Measurements from ENCODE around the gene PDAP1.
A peak's percentile ranks its signal among the peaks of the same experiment; 100 is the strongest.

Gene PDAP1

GRCh38 chr7:99424932-99425730 is 16.7 kb upstream of the PDAP1 start:
- DNase-seq, result no peak

GRCh38 chr7:99422625-99423024 is 14.2 kb upstream of the PDAP1 start:
- DNase-seq, result no peak

DNA sequence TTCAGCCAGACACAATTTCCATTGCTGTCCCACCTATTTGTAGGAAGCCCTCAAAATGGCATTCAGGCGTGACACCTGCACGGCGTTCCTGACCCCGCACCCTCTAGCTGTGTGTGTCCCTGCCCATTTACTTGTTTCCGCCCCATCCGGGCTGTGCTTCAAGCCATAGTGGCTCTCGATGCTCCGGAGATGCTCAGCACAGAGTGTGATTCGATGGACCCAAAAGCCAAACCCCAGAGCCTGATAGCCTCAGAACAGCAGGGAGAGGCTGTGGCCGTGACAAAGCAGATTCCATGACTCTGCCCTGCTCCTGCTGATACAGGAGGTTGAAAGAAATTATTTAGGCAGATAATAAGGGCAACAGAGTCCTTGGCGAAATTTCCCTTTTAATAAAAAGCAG is 13.8 kb upstream of the PDAP1 start:
- DNase-seq, result no peak

- DNase-seq, result no peak
Observed at GRCh38 chr7:99420986-99421385, 12.6 kb upstream of the PDAP1 start.

DNA sequence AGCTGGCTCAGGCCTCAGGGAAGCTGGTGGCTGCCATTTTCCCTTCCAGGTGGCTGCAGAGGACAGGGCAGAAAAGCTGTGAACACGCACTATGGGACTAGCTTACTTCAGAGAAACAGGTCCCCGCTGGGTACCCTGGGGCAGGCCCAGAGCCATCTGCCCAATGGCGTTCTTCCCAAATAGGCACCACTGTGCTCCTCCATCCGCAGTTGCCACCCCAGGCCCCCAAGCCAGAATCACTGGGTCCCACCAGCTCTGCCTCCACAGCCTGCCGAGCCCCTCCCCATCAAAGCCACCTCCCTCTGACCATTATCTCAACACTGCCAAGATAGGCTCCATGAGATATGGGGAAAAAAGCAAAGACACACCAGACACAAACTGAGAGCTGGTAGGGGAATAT is 11.8 kb upstream of the PDAP1 start:
- no peak for DNase-seq

- no peak for DNase-seq
Observed at GRCh38 chr7:99419323-99420021, 11.1 kb upstream of the PDAP1 start.

DNA sequence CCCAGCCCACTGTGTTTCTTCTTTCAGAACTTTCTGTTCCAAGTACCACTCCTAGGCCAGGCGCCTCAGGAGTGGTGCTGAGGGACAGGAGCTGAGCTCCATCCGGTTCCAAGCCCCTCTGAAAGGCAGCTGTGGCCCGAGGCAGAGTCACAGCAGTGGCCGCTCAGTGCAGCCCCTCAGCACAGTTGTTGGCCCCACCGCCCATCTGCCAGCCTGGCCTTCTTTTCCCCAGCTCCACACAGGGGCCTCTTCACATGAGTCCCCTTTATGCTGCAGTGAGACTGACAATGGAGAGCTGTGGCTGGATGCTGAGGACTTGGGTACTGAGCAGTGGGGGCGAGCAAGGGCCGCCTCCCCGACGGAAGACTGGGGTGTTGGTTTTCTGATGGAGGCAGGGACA is 9.9 kb upstream of the PDAP1 start:
- no peak for DNase-seq

GRCh38 chr7:99415513-99416127 is 7.2 kb upstream of the PDAP1 start:
- peak; percentile 61 for DNase-seq

DNA sequence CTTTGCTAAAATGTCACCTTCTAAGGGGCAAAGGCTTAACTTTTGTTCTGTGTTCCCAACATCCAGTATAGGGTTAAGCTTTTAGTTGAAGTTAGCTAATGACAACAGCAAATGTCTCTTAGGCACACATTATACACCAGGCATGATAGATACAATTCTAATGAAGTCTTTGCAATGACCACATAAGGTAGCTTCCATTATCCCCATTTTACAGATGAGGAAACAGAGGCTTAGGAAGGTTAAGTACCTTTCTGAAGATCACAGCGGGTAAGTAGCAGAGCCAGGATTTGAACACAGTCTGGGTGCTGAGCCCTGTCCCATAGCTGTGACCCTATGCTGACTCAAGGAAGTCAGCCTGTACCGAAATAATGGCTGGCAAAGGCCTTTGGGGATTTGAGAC is 2.2 kb upstream of the PDAP1 start:
- DNase-seq, result no peak

GRCh38 chr7:99409806-99410205 is 1.4 kb upstream of the PDAP1 start:
- DNase-seq, result no peak

DNA sequence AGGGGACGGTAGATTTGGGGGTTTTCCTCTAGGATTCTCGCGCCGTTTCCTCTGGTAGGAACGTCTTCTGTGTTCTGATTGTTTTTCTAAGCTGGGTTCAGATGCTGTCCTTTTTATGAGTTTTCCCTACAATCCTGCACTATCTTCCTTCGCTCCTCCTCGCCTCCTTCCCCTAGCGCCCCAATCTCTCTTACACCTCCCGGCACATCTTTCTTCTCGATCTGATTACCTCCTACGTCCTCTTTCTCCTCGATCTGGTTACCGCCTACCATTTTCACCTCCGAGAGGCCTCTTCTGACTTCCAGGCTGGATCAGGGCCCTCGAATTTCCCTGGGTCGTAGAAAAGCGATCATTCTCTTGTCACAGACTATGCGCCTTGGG is 785 bp upstream of the PDAP1 start:
- no peak for DNase-seq

- peak; percentile 81 for DNase-seq
Observed at GRCh38 chr7:99407872-99408378, 472 bp downstream of the PDAP1 start.

DNA sequence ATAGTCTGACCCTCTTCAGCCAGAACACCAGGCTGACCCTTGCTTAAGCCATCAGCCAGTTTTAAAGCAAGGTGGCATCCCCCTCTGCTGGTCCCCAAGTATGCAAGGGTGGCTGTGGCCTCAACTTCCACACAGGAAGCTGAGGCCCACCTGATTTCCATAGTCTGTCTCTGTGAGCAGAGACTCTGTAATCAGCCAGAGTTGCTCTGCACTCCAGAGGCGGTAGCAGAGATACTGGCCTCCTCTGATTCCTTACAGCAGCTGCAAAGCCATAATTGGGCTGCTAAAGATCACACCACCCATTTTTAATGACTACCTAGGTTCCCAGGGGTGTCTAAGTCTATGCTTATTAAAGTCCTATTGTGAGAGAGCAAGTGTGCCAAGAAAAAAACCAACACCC is 1.8 kb downstream of the PDAP1 start:
- DNase-seq, result no peak

GRCh38 chr7:99404977-99405320 is 3.4 kb downstream of the PDAP1 start:
- DNase-seq, result no peak

DNA sequence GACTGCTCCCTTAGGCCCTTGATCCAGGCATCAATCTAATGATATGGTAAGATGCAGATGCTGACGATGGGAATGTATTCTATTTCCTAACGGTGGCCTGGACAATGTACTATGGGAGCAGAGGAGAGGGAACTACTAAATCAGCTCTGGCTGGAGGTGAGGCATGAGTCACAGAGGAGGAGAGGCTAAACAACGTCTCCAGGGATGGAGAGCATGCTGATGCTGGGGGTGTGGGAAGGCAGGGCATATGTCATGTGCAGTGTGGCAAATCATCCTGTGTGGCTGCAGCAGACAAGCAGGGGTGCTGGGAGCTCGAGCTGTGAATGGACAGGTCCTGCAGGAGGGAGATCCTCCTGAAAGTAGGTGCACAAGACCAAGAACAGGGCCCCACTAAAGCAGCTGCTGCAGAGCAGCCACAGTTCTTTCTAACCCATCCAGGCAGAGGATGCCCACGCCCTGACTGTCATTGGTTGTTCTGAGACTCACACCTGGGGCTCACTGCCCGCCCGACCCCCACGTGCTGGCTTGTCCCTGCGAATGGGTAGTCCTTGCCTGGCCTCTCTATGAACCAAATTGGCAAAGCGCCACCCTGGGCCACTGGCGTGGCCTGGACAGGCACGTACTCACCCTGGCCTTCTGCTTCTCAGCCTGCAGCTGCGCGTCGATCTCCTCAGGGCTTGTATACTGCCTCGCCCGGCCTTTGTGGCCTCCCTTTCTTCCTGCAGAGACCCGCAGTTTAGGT is 4.0 kb downstream of the PDAP1 start:
- no peak for DNase-seq

DNA sequence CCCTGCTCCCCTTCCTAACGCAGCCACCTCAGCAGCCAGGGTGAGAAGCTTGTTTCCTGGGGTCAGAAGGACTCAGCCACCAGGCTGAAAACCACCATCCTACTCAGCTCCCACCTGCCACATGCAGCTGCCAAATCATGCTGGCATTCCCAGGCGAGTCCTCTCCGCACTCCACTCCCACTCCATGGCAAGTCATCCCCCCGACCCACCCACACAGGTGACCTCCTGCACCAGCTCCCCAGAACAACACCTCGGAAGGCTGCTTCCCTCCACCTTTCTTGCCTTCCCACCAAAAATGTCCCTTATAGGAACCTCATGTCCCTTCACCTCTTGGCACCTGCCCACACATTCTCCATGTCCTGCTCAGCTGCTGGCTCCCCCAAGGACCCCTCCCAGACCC is 4.6 kb downstream of the PDAP1 start:
- no peak for DNase-seq

DNA sequence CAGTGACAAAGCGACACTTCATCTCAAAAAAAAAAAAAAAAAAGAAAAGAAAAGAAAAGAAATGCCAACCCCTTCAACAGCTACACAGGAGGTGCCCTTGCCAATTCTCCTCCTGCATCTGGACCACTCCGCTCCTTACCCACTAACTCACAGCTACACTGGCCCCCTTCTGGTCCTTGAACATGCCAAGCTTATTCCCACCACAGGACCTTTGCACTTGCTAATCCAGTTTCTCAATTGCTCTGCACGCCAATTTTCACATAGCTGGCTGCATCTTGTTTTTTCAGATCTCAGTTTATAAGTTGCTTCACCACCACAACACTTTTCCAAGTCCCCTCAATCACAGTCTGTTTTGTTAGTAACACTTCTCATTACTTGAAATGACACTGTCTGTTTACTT is 5.5 kb downstream of the PDAP1 start:
- no peak for DNase-seq

- no peak for DNase-seq
Observed at GRCh38 chr7:99399597-99399996, 8.8 kb downstream of the PDAP1 start.

- no peak for DNase-seq
Observed at GRCh38 chr7:99398891-99399445, 9.4 kb downstream of the PDAP1 start.

DNA sequence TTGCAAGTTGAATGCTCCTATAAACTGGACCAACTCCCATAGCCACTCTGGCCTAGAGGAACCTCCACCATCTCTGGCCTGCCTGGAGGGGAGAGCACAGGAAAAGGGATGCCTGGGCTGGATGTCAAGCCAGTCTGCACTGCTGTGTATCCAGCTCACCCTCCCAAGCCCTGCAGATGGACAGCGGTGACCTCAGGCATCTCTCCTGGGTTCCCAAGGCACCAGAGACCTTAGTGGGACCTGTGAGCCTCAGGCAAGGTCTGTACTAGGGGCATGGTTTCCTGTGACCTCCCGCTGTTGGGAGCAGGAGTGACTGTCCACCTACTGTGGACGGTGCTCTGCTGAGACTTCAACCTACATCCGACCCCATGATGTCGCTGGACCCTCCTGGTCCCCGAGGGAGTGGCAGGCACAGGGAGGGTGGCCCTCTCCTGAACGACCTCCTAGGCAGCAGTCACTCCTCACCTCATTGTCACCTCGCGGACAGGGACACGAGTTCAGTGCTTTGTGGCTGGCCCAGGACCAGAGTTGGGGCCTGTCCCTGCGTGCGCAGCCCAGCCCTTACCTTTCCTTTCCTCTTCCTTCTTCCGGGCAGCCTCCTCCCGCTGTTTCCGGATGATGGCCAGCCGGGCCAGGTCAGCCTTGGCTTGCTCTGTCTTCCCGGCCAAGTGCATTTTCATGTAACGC is 11.0 kb downstream of the PDAP1 start:
- no peak for DNase-seq

- DNase-seq, result no peak
Observed at GRCh38 chr7:99396418-99397296, 11.7 kb downstream of the PDAP1 start.
